ENCODE results near the gene SYTL2.

Gene SYTL2

DNA sequence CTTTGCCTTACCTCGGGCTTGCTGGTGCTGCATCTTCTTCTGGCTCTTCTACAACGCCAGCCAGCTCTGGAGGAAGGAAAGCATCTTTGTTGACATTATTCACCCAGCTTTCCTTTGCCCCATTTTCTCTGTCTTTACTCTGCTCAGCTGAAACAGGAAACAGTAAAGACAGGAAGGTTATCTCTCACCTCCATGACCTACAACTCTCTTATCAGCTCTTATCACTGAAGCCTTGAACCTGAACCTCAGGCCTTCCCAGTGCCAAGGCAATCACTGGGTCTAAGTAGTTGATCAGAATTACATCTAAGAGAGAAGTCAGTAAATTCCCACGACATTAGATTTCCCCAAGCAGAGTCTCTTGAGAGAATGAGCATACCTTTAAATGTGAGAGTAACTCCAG is 65.3 kb downstream of the SYTL2 start:
- no peak overlapping the region for H3K27ac ChIP-seq (ENCODE audit: low read depth, low read length)
- no peaks in the 10 kb centered on the region for H3K9me3 ChIP-seq (ENCODE audit: low read length)
- no peaks in the 10 kb centered on the region for H3K4me1 ChIP-seq (ENCODE audit: insufficient read depth, low read length)
- no peak overlapping the region for H3K9ac ChIP-seq (ENCODE audit: low read length)
- no peak overlapping the region for H3K4me3 ChIP-seq (ENCODE audit: low read depth in 1 of 2, low read length in 2 of 2)
- H3K36me3 ChIP-seq (ENCODE audit: insufficient read depth, low read length) = no peaks in the 10 kb centered on the region
- H3K27me3 ChIP-seq (ENCODE audit: control insufficient read depth in 1 of 2, insufficient read depth in 2 of 2, low read length in 2 of 2) = no peaks in the 10 kb centered on the region

- no peaks in the 10 kb centered on the region for H3K9me3 ChIP-seq (ENCODE audit: low read length)
- H3K4me1 ChIP-seq (ENCODE audit: insufficient read depth, low read length) = no peaks in the 10 kb centered on the region
- no peak overlapping the region for H3K9ac ChIP-seq (ENCODE audit: low read length)
- no peak overlapping the region for H3K4me3 ChIP-seq (ENCODE audit: low read depth in 1 of 2, low read length in 2 of 2)
- no peaks in the 10 kb centered on the region for H3K27me3 ChIP-seq (ENCODE audit: control insufficient read depth in 1 of 2, insufficient read depth in 2 of 2, low read length in 2 of 2)
- H3K27ac ChIP-seq (ENCODE audit: low read depth, low read length) = no peak overlapping the region
- no peaks in the 10 kb centered on the region for H3K36me3 ChIP-seq (ENCODE audit: insufficient read depth, low read length)
Observed at GRCh38 chr11:85742873-85743275, 68.1 kb downstream of the SYTL2 start.

DNA sequence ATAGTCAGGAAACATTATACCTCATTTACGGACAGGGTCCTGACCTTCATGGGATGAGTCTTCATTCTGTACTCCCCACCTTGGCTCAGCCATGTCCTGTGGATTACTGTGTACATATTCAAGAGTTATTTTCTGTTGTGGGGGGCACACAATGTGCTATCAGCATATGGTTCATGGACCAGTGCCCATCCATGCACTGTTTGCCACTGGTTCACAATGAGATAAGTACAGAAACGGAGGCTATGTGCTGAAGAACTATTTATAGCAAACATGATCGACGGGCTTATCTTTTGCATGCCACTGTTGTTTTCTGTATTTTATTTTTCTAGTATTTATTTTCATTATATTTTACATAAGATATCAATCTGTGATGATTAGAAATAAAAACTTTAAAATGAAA is 68.6 kb downstream of the SYTL2 start:
- Histone ChIP-seq H3K36me3 (ENCODE audit: insufficient read depth, low read length) (no peaks in the 10 kb centered on the region), H3K4me1 (ENCODE audit: insufficient read depth, low read length) (no peaks in the 10 kb centered on the region), H3K9ac (ENCODE audit: low read length) (no peak overlapping the region), H3K9me3 (ENCODE audit: low read length) (no peaks in the 10 kb centered on the region), H3K27me3 (ENCODE audit: control insufficient read depth in 1 of 2, insufficient read depth in 2 of 2, low read length in 2 of 2) (no peaks in the 10 kb centered on the region), H3K4me3 (ENCODE audit: low read depth in 1 of 2, low read length in 2 of 2) (no peak overlapping the region), H3K27ac (ENCODE audit: low read depth, low read length) (no peak overlapping the region)

DNA sequence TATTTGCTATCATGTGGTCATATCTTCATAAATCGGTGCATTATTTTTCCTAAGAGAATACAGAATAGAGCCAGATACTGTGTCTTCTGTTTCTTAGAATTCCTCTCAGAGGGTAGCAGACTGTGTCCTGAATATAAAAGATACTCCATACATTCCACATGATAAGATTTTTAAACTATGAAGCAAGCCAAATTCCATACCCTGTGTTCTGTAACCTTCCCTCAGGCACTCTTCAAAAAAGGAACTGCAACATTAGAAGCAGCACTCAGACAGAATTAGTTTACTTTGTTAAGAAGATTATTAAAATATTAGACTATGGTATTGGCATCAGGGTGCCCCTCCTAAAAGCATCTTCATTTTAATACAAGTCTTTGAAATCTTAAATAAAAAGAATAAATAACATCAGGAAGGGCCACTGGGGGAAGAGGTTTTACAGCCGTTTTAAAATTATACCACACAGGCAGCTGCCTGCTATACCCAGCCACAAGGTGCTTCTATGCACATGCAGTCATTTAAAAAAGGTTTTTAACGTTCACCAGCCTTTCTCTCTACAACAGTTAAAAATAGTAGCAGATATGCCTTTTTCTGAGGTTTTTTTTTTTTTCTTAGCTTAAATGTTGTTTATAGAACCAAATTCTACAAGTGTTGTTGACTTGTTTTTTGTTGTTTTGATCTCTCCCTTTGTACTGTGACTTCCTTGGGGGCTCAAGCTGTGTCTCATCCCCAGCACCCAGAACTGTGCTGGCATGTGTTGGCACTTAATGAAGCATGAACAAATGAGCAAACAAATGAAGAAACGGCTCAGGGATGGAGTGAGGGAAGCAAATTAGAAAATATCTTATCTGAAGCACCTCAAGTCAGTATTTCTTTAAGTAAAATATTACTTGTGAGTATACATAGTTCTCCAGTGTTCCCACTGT is 70.2 kb downstream of the SYTL2 start:
- no peak overlapping the region for H3K27ac ChIP-seq (ENCODE audit: low read depth, low read length)

DNA sequence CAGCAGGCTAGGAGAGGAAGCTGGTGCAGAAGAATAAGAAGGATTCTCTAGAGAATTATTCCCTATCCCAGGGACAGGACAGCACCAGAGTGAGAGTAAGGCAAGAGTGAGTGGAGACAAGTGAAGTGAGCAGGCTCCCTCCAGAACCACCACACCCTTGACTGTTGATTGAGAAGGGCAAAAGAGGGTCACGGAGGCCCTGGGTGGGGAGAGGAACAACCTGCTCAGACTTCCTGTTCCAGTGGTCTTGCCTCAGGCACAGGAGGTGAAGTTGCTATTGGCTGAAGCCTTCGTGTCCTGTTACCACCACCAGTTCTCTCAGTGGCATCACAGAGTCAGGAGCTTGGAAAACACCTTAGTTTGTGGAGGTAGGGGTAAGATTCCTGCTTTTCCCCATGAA is 73.2 kb downstream of the SYTL2 start:
- Histone ChIP-seq H3K27ac (ENCODE audit: low read depth, low read length) (no peak overlapping the region), H3K4me3 (ENCODE audit: low read depth in 1 of 2, low read length in 2 of 2) (no peak overlapping the region), H3K27me3 (ENCODE audit: control insufficient read depth in 1 of 2, insufficient read depth in 2 of 2, low read length in 2 of 2) (no peaks in the 10 kb centered on the region), H3K9me3 (ENCODE audit: low read length) (no peaks in the 10 kb centered on the region), H3K9ac (ENCODE audit: low read length) (no peak overlapping the region), H3K4me1 (ENCODE audit: insufficient read depth, low read length) (no peaks in the 10 kb centered on the region), H3K36me3 (ENCODE audit: insufficient read depth, low read length) (no peaks in the 10 kb centered on the region)

More for the DNA sequence above, 70.2 kb downstream of the SYTL2 start:
- no peaks in the 10 kb centered on the region for H3K36me3 ChIP-seq (ENCODE audit: insufficient read depth, low read length)
- no peak overlapping the region for H3K4me3 ChIP-seq (ENCODE audit: low read depth in 1 of 2, low read length in 2 of 2)
- H3K9ac ChIP-seq (ENCODE audit: low read length) = no peak overlapping the region
- H3K4me1 ChIP-seq (ENCODE audit: insufficient read depth, low read length) = no peaks in the 10 kb centered on the region
- H3K9me3 ChIP-seq (ENCODE audit: low read length) = no peaks in the 10 kb centered on the region
- no peaks in the 10 kb centered on the region for H3K27me3 ChIP-seq (ENCODE audit: control insufficient read depth in 1 of 2, insufficient read depth in 2 of 2, low read length in 2 of 2)

DNA sequence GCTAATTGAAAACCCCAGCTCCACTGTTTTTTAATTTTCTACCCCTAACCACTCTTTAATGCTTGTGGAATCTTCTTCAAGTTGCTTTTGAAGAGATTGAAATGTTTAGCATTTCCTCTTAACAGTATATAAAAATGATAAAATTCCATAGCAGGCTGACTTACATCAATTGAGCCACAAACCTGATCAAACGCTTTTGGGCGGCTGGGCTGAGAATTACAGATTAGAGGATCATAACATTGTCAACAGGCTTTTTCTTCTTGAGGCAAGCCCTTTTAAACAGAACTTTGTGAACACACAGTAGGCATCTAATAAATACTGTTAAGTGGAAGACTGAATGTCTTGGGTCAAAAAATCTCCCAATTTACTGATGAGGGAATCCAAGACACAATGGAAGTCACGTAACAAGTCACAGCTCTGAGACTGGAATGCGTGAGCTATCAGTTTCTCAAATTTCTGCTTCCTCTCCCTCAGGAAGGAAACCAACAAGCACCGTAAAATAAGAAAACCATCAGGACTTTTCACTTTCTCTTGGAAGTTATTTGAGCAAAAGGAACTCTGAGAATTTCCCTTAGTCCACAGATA is 75.0 kb downstream of the SYTL2 start:
- no peaks in the 10 kb centered on the region for H3K9me3 ChIP-seq (ENCODE audit: low read length)
- H3K9ac ChIP-seq (ENCODE audit: low read length) = no peak overlapping the region
- H3K27me3 ChIP-seq (ENCODE audit: control insufficient read depth in 1 of 2, insufficient read depth in 2 of 2, low read length in 2 of 2) = no peaks in the 10 kb centered on the region
- no peak overlapping the region for H3K27ac ChIP-seq (ENCODE audit: low read depth, low read length)
- no peaks in the 10 kb centered on the region for H3K36me3 ChIP-seq (ENCODE audit: insufficient read depth, low read length)
- no peak overlapping the region for H3K4me3 ChIP-seq (ENCODE audit: low read depth in 1 of 2, low read length in 2 of 2)
- no peaks in the 10 kb centered on the region for H3K4me1 ChIP-seq (ENCODE audit: insufficient read depth, low read length)

DNA sequence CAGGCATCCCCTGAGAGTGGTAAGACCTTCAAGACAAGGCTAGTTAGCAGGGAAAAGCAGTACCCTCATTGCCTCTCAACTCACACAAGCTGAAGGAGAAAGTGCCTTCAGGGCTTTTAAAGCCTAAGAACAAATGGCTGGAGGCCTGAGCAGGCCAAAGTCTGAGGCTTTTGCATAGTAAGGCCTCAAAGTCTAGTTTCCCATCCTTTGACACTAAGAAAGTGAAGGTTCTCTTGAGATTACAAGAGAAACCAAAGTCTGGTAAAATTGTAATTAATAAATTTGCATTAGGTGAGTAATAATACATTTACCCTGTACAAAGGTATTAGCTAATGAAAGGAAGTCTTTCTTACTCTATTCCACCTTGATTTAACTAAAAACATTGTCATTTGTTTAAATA is 78.0 kb downstream of the SYTL2 start:
- no peaks in the 10 kb centered on the region for H3K36me3 ChIP-seq (ENCODE audit: insufficient read depth, low read length)
- no peak overlapping the region for H3K4me3 ChIP-seq (ENCODE audit: low read depth in 1 of 2, low read length in 2 of 2)
- no peaks in the 10 kb centered on the region for H3K27me3 ChIP-seq (ENCODE audit: control insufficient read depth in 1 of 2, insufficient read depth in 2 of 2, low read length in 2 of 2)
- no peak overlapping the region for H3K9ac ChIP-seq (ENCODE audit: low read length)
- H3K9me3 ChIP-seq (ENCODE audit: low read length) = no peaks in the 10 kb centered on the region
- H3K4me1 ChIP-seq (ENCODE audit: insufficient read depth, low read length) = no peaks in the 10 kb centered on the region
- no peak overlapping the region for H3K27ac ChIP-seq (ENCODE audit: low read depth, low read length)

DNA sequence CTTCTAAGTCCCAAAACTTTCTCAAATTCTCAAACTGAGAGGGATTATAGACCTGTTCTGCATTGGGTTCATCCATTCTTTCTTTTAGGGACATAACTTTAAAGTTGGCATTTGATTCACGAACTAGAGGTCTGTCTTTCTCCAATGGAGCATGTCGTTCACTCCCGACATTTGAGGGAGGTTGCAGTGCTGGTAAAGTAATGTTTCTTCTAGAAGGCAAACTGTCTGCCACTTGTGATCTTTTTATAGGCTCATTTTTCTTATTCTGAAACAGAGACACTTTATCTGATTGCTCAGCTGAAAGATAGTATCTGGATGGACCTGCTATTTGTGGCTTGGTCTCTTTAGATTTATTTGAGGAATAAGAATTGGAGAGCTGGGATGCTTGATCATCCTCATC is 84.6 kb downstream of the SYTL2 start:
- H3K27me3 ChIP-seq (ENCODE audit: control insufficient read depth in 1 of 2, insufficient read depth in 2 of 2, low read length in 2 of 2) = no peaks in the 10 kb centered on the region
- no peak overlapping the region for H3K9ac ChIP-seq (ENCODE audit: low read length)
- H3K4me1 ChIP-seq (ENCODE audit: insufficient read depth, low read length) = no peaks in the 10 kb centered on the region
- no peak overlapping the region for H3K4me3 ChIP-seq (ENCODE audit: low read depth in 1 of 2, low read length in 2 of 2)
- no peaks in the 10 kb centered on the region for H3K36me3 ChIP-seq (ENCODE audit: insufficient read depth, low read length)
- H3K9me3 ChIP-seq (ENCODE audit: low read length) = no peaks in the 10 kb centered on the region
- H3K27ac ChIP-seq (ENCODE audit: low read depth, low read length) = no peak overlapping the region

DNA sequence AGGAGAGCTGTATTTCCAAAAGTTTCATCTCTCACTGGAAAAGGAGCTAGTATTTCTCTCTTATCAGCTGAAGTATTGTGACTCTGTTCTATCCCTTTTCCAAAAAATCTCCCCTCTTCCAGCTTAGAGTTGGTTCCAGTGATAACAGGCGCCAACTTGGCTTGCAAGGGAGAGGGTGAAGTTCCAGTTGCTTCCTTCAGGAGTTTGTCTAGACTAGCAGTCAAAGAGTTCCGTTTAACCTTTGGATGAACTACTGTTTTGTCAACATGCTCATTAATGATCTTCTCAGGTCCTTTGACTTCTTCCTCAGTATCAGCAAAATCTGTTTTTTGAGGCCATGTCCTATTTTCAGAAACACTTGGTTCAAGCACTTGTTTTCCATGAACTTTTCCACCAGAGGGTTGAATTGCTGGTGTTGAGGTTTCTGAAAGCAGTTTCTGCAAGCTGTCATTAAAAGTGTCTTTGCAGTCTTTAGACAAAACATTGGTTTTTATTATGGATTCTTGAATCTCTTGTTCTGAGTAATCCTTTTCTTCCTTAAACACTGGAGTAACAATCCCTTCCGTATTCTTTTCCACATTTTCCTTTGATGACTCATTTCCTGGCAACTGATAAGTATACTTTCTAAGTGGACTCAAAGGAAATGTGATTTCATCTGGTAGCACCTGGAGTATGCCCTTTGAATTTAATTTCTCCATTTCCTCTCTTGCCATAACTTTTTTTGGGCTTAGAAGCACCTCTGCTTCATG is 85.3 kb downstream of the SYTL2 start:
- H3K9me3 ChIP-seq (ENCODE audit: low read length) = no peaks in the 10 kb centered on the region
- no peak overlapping the region for H3K9ac ChIP-seq (ENCODE audit: low read length)
- H3K27me3 ChIP-seq (ENCODE audit: control insufficient read depth in 1 of 2, insufficient read depth in 2 of 2, low read length in 2 of 2) = no peaks in the 10 kb centered on the region
- no peaks in the 10 kb centered on the region for H3K4me1 ChIP-seq (ENCODE audit: insufficient read depth, low read length)
- H3K27ac ChIP-seq (ENCODE audit: low read depth, low read length) = no peak overlapping the region
- no peaks in the 10 kb centered on the region for H3K36me3 ChIP-seq (ENCODE audit: insufficient read depth, low read length)
- H3K4me3 ChIP-seq (ENCODE audit: low read depth in 1 of 2, low read length in 2 of 2) = no peak overlapping the region

- no peaks in the 10 kb centered on the region for H3K9me3 ChIP-seq (ENCODE audit: low read length)
- no peak overlapping the region for H3K27ac ChIP-seq (ENCODE audit: low read depth, low read length)
- no peaks in the 10 kb centered on the region for H3K4me1 ChIP-seq (ENCODE audit: insufficient read depth, low read length)
- H3K27me3 ChIP-seq (ENCODE audit: control insufficient read depth in 1 of 2, insufficient read depth in 2 of 2, low read length in 2 of 2) = no peaks in the 10 kb centered on the region
- no peak overlapping the region for H3K4me3 ChIP-seq (ENCODE audit: low read depth in 1 of 2, low read length in 2 of 2)
- no peak overlapping the region for H3K9ac ChIP-seq (ENCODE audit: low read length)
- H3K36me3 ChIP-seq (ENCODE audit: insufficient read depth, low read length) = no peaks in the 10 kb centered on the region
Observed at GRCh38 chr11:85724748-85725465, 86.0 kb downstream of the SYTL2 start.

DNA sequence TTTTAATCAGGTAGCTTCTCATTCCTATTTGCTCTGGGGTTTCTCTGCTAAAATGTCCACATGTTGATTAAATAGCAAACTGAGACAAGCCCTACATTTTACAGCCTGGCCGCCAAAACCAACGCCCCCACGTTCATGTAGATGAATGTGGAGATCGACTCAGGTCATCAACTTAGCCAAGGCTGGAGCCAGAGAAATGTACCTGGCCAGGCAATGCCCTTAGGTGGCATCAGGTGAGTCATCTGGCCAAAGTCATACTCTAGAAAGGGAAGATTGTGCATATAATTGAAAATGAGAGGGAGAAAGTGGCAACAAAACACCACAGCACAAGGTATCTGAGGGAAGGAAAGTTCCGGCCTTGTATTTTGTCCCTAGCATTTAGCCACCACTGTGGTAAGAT is 87.9 kb downstream of the SYTL2 start:
- Histone ChIP-seq H3K4me3 (ENCODE audit: low read depth in 1 of 2, low read length in 2 of 2) (no peak overlapping the region), H3K9me3 (ENCODE audit: low read length) (no peaks in the 10 kb centered on the region), H3K36me3 (ENCODE audit: insufficient read depth, low read length) (no peaks in the 10 kb centered on the region), H3K27ac (ENCODE audit: low read depth, low read length) (no peak overlapping the region), H3K9ac (ENCODE audit: low read length) (no peak overlapping the region), H3K4me1 (ENCODE audit: insufficient read depth, low read length) (no peaks in the 10 kb centered on the region), H3K27me3 (ENCODE audit: control insufficient read depth in 1 of 2, insufficient read depth in 2 of 2, low read length in 2 of 2) (no peaks in the 10 kb centered on the region)
